ENCODE data around the gene EIF5A2.
A peak's percentile ranks its signal among the peaks of the same experiment; 100 is the strongest.

EIF5A2 gene

GRCh38 chr3:170852324-170852723 lies 56.1 kb downstream of the EIF5A2 start:
- Histone ChIP-seq H3K79me2 (ENCODE audit: low read length) (no peaks in the 10 kb centered on the region), H3K9ac (ENCODE audit: low read length) (no peak overlapping the region), H3K27ac (ENCODE audit: low read length) (no peak overlapping the region), H3K4me1 (ENCODE audit: low read length) (no peaks in the 10 kb centered on the region), H2AFZ (ENCODE audit: low read depth, low read length) (no peak overlapping the region), H3K4me3 (ENCODE audit: low read length) (no peak overlapping the region), H4K20me1 (ENCODE audit: insufficient read depth, low read length) (no peaks in the 10 kb centered on the region), H3K36me3 (replicated peaks; ENCODE audit: low read depth, low read length) (no peaks in the 10 kb centered on the region), H3K27me3 (ENCODE audit: low read depth, low read length) (peaks cover 16% of the 10 kb centered on the region; the same call in 1 of the 2 replicates), H3K9me3 (ENCODE audit: insufficient read depth, low read length) (no peaks in the 10 kb centered on the region), H3K4me2 (ENCODE audit: low read length) (no peak overlapping the region)
- TF ChIP-seq CTCF (IDR thresholded peaks at IDR 0.05; ENCODE audit: low read depth, low read length), result no peak
- TF ChIP-seq EZH2phosphoT487 (IDR thresholded peaks at IDR 0.05; ENCODE audit: low read depth), result no peak

GRCh38 chr3:170848292-170848917 lies 60.0 kb downstream of the EIF5A2 start:
- no peak overlapping the region for H3K4me2 ChIP-seq (ENCODE audit: low read length)
- H3K9ac ChIP-seq (ENCODE audit: low read length), result no peak overlapping the region
- H4K20me1 ChIP-seq (ENCODE audit: insufficient read depth, low read length), result no peaks in the 10 kb centered on the region
- H2AFZ ChIP-seq (ENCODE audit: low read depth, low read length), result no peak overlapping the region
- H3K4me3 ChIP-seq (ENCODE audit: low read length), result no peak overlapping the region
- no peak overlapping the region for H3K27ac ChIP-seq (ENCODE audit: low read length)
- no peaks in the 10 kb centered on the region for H3K79me2 ChIP-seq (ENCODE audit: low read length)
- no peaks in the 10 kb centered on the region for H3K9me3 ChIP-seq (ENCODE audit: insufficient read depth, low read length)
- peaks cover 24% of the 10 kb centered on the region for H3K27me3 ChIP-seq (ENCODE audit: low read depth, low read length)
- H3K4me1 ChIP-seq (ENCODE audit: low read length), result no peaks in the 10 kb centered on the region
- H3K36me3 ChIP-seq (replicated peaks; ENCODE audit: low read depth, low read length), result no peaks in the 10 kb centered on the region
- TF ChIP-seq CTCF (IDR thresholded peaks at IDR 0.05; ENCODE audit: low read depth, low read length), result peak; percentile 51
- TF ChIP-seq EZH2phosphoT487 (IDR thresholded peaks at IDR 0.05; ENCODE audit: low read depth), result no peak

GRCh38 chr3:170844377-170844776 lies 64.1 kb downstream of the EIF5A2 start:
- TF ChIP-seq CTCF (IDR thresholded peaks at IDR 0.05; ENCODE audit: low read depth, low read length) (no peak), EZH2phosphoT487 (IDR thresholded peaks at IDR 0.05; ENCODE audit: low read depth) (no peak)
- no peak overlapping the region for H3K4me3 ChIP-seq (ENCODE audit: low read length)
- H3K9me3 ChIP-seq (ENCODE audit: insufficient read depth, low read length), result no peaks in the 10 kb centered on the region
- no peaks in the 10 kb centered on the region for H4K20me1 ChIP-seq (ENCODE audit: insufficient read depth, low read length)
- no peak overlapping the region for H3K9ac ChIP-seq (ENCODE audit: low read length)
- no peak overlapping the region for H3K27ac ChIP-seq (ENCODE audit: low read length)
- no peaks in the 10 kb centered on the region for H3K36me3 ChIP-seq (replicated peaks; ENCODE audit: low read depth, low read length)
- H3K79me2 ChIP-seq (ENCODE audit: low read length), result no peaks in the 10 kb centered on the region
- peaks cover 38% of the 10 kb centered on the region for H3K27me3 ChIP-seq (ENCODE audit: low read depth, low read length)
- no peaks in the 10 kb centered on the region for H3K4me1 ChIP-seq (ENCODE audit: low read length)
- H3K4me2 ChIP-seq (ENCODE audit: low read length), result no peak overlapping the region
- H2AFZ ChIP-seq (ENCODE audit: low read depth, low read length), result no peak overlapping the region

GRCh38 chr3:170840291-170840859 lies 68.1 kb downstream of the EIF5A2 start:
- H3K4me2 ChIP-seq (ENCODE audit: low read length), result no peak overlapping the region
- H3K9ac ChIP-seq (ENCODE audit: low read length), result no peak overlapping the region
- peaks cover 54% of the 10 kb centered on the region for H3K27me3 ChIP-seq (ENCODE audit: low read depth, low read length)
- H3K4me3 ChIP-seq (ENCODE audit: low read length), result no peak overlapping the region
- H2AFZ ChIP-seq (ENCODE audit: low read depth, low read length), result no peak overlapping the region
- H3K9me3 ChIP-seq (ENCODE audit: insufficient read depth, low read length), result no peaks in the 10 kb centered on the region
- H3K4me1 ChIP-seq (ENCODE audit: low read length), result no peaks in the 10 kb centered on the region
- no peaks in the 10 kb centered on the region for H3K36me3 ChIP-seq (replicated peaks; ENCODE audit: low read depth, low read length)
- TF ChIP-seq CTCF (IDR thresholded peaks at IDR 0.05; ENCODE audit: low read depth, low read length) (no peak), EZH2phosphoT487 (IDR thresholded peaks at IDR 0.05; ENCODE audit: low read depth) (no peak)
- no peak overlapping the region for H3K27ac ChIP-seq (ENCODE audit: low read length)
- no peaks in the 10 kb centered on the region for H4K20me1 ChIP-seq (ENCODE audit: insufficient read depth, low read length)
- H3K79me2 ChIP-seq (ENCODE audit: low read length), result no peaks in the 10 kb centered on the region

Data from OCI-LY3 (cell line).